K562 (cell line): Measurements from ENCODE around the gene USP37. TPM values are rescaled to one million over a fixed set of nuclear protein-coding genes. Genes with fewer than 3 reads are reported as not detected.
A peak's percentile ranks its signal among the peaks of the same experiment; 100 is the strongest.

Experiments used
- ATAC-seq: fragments of 200-7000 bp; cut with Tn5 transposase; 3 replicates; pipeline ENCODE4 v1.9.1; 2020; ENCODE audit warnings: moderate library complexity
- BruUV-seq: library from RNA; stranded (reverse); fragments of 400-500 nt; replicated peaks from 2 replicates; lab custom pipeline; 2021; lab: Mats Ljungman, UMichigan
- CTCF ChIA-PET: fragments of 300-600 bp; formaldehyde crosslinking; extraction: SDS; loops from one replicate; lab custom pipeline; 2021; ENCODE audit warnings: low intra/inter-chr PET ratio; lab: Yijun Ruan, JAX
- POLR2A ChIA-PET: fragments of 300-600, 350-650 bp; sonication (Branson Sonifier 250); formaldehyde crosslinking; extraction: SDS; loops from one replicate; lab custom pipeline; 2021; ENCODE audit warnings: antibody characterized with exemption, inconsistent platforms; lab: Yijun Ruan, JAX
- DNase-seq, 4 experiments: peaks; one replicate each; pipeline versions ENCODE4 v3.0.0 to v3.0.0-alpha.2; 2011 to 2018; ENCODE audit warnings: low spot score in 3 of 4, mixed read lengths in 3 of 4; ENCODE audit errors: extremely low read depth in 1 of 4
- FAIRE-seq: peaks from 2 replicates; lab custom pipeline; 2011; peaks lifted over from hg19 to GRCh38; lab: Jason Lieb, UNC
- H2AFZ ChIP-seq: 2 replicates; pipeline ENCODE4 v1.6.0; 2011; ENCODE audit warnings: low read depth, low read length, control low read depth, inconsistent platforms
- H3K27ac ChIP-seq: fragments of 200-600 bp; 3 replicates; pipeline ENCODE4 v1.8.0; 2011; ENCODE audit warnings: low read depth, mild to moderate bottlenecking, control low read depth, inconsistent platforms, low read length, moderate library complexity, mixed read lengths; ENCODE audit errors: extremely low read depth
- H3K27me3 ChIP-seq, 2 experiments: fragments of 300-600 bp in 1 of 2; 2 replicates in 1 of 2; 3 replicates in 1 of 2; pipeline versions ENCODE4 v1.6.0 to v1.8.0; 2011; ENCODE audit warnings: inconsistent platforms in 2 of 2, low read length in 2 of 2, mild to moderate bottlenecking in 1 of 2, mixed read lengths in 1 of 2, moderate library complexity in 1 of 2; ENCODE audit not compliant: control insufficient read depth in 2 of 2, insufficient read depth in 2 of 2
- H3K36me3 ChIP-seq: fragments of 300-600 bp; 3 replicates; pipeline ENCODE4 v1.8.0; 2011; ENCODE audit warnings: mild to moderate bottlenecking, low read length, inconsistent platforms; ENCODE audit not compliant: control insufficient read depth, insufficient read depth
- H3K4me1 ChIP-seq, 2 experiments: fragments of 200-600 bp in 1 of 2; replicated peaks in 1 of 2; 2 replicates in 1 of 2; 3 replicates in 1 of 2; pipeline versions ENCODE4 v1.5.1 to v1.8.0; 2011; ENCODE audit warnings: inconsistent platforms in 2 of 2, low read length in 2 of 2, mild to moderate bottlenecking in 1 of 2, mixed read lengths in 1 of 2, moderate library complexity in 1 of 2; ENCODE audit not compliant: control insufficient read depth in 2 of 2, insufficient read depth in 2 of 2
- H3K4me2 ChIP-seq: 2 replicates; pipeline ENCODE4 v1.6.1; 2011; ENCODE audit warnings: low read length, control low read depth, inconsistent platforms, mixed read lengths; ENCODE audit not compliant: insufficient read depth
- H3K4me3 ChIP-seq: fragments of 200-600 bp; sonication (generic), shearing (Covaris generic); 2 replicates; pipeline ENCODE4 v1.5.1; 2016; ENCODE audit warnings: control low read depth, inconsistent platforms
- H3K79me2 ChIP-seq: fragments of 200-600 bp; 3 replicates; pipeline ENCODE4 v1.8.0; 2011; ENCODE audit warnings: low read length, inconsistent platforms; ENCODE audit not compliant: control insufficient read depth, insufficient read depth
- H3K9ac ChIP-seq, 2 experiments: 2 replicates each; pipeline versions ENCODE4 v1.6.0 to v1.6.1; 2011; ENCODE audit warnings: low read depth in 2 of 2, low read length in 2 of 2, control low read depth in 1 of 2, inconsistent platforms in 1 of 2, mild to moderate bottlenecking in 1 of 2, mixed read lengths in 1 of 2; ENCODE audit not compliant: insufficient read depth in 1 of 2
- H3K9me1 ChIP-seq: one replicate; pipeline ENCODE4 v1.6.0; 2011; ENCODE audit warnings: inconsistent platforms, mild to moderate bottlenecking, low read length, moderate library complexity; ENCODE audit not compliant: control insufficient read depth, insufficient read depth
- H3K9me3 ChIP-seq: replicated peaks from 2 replicates; pipeline ENCODE4 v1.5.1; 2011; ENCODE audit warnings: low read depth, low read length, inconsistent platforms; ENCODE audit not compliant: control insufficient read depth, insufficient read depth
- H4K20me1 ChIP-seq: replicated peaks from 2 replicates; pipeline ENCODE4 v1.6.1; 2011; ENCODE audit warnings: low read length, inconsistent platforms, mixed read lengths; ENCODE audit not compliant: control insufficient read depth, insufficient read depth
- CEBPB ChIP-seq: fragments of 450-650 bp; IDR thresholded peaks from 2 replicates; pipeline ENCODE4 v1.6.1; 2016; ENCODE audit warnings: missing genetic modification characterization, missing compliant biosample characterization
- CEBPG ChIP-seq, 3 experiments: fragments of 200-800 bp in 1 of 3; sonication (Bioruptor generic) in 1 of 3; sonication (generic) in 1 of 3; formaldehyde crosslinking in 1 of 3; IDR thresholded peaks in 2 of 3; conservative IDR thresholded peaks in 1 of 3; 2 replicates each; pipeline versions ENCODE4 v1.6.1 to v1.8.0; 2016 to 2022; ENCODE audit warnings: missing compliant biosample characterization in 2 of 3, missing genetic modification characterization in 2 of 3, mild to moderate bottlenecking in 1 of 3, missing genetic modification reagents in 1 of 3
- ELK3 ChIP-seq: fragments of 450-650 bp; formaldehyde crosslinking; IDR thresholded peaks from 2 replicates; pipeline ENCODE4 v1.4.0; 2020; ENCODE audit warnings: mild to moderate bottlenecking
- GATAD2A ChIP-seq: fragments of 450-650 bp; IDR thresholded peaks from 2 replicates; pipeline ENCODE4 v1.6.1; 2017
- PKNOX1 ChIP-seq: fragments of 450-650 bp; IDR thresholded peaks from 2 replicates; pipeline ENCODE4 v1.6.1; 2016
- RAD51 ChIP-seq: fragments of 450-650 bp; IDR thresholded peaks from 2 replicates; pipeline ENCODE4 v1.7.1; 2016; ENCODE audit warnings: low read depth, mild to moderate bottlenecking, borderline replicate concordance
- WGBS: fragments of 100-300 bp; shearing (Covaris generic); methylation state at CpG from one replicate; pipeline ENCODE4 v1.1.6; 2016; ENCODE audit warnings: low coverage, mixed read lengths; ENCODE audit not compliant: insufficient coverage; ENCODE audit errors: missing lambda C conversion rate; 5-methylcytosine and 5-hydroxymethylcytosine counted together
- in situ Hi-C: fragments of 300-500 bp; cut with MboI; formaldehyde crosslinking; loops from 4 replicates; pipeline ENCODE4 v1.15.0; 2018; ENCODE audit warnings: inconsistent platforms, mixed read lengths
- intact Hi-C: fragments of 100-400 bp; cut with micrococcal nuclease; formaldehyde crosslinking; loops from 2 replicates; pipeline ENCODE4 v1.14.2; 2022
- polyA plus RNA-seq, 8 experiments: library from polyadenylated mRNA; depleted of rRNA in 4 of 8; stranded (reverse) in 5 of 8; unstranded in 3 of 8; fragments of >200 nt; fragmentation: Nextera tagmentation in 2 of 8; fragmentation: Illumina TruSeq in 1 of 8; extraction: Ambion mirVana in 2 of 8; extraction: Trizol in 1 of 8; gene quantifications; 2 replicates each; pipeline versions ENCODE4 v1.2.1 to v1.2.3, GENCODE V29; 2011 to 2014; ENCODE audit warnings: inconsistent platforms in 1 of 8, missing spikeins in 1 of 8
- total RNA-seq, 7 experiments: library from RNA; depleted of rRNA in 6 of 7; stranded (reverse); fragments of >200 nt in 6 of 7; fragmentation: Illumina TruSeq in 2 of 7; extraction: Trizol in 2 of 7; gene quantifications; 2 replicates each; pipeline versions ENCODE4 v1.2.1 to v1.2.3, GENCODE V29; 2011 to 2021; ENCODE audit warnings: low replicate concordance in 1 of 7

USP37 gene
- total and polyA plus RNA-seq, 9 of the 15 experiments (the other 6 are each of a cell fraction or from before 2014, with no cell fraction given), result 2.0 to 14.2 (median 8.5) TPM

GRCh38 chr2:218564056-218564455 is 4.1 kb downstream of the USP37 start:
- H3K9me3 ChIP-seq, result no peaks in the 10 kb centered on the region
- no peaks in the 10 kb centered on the region for H3K9me1 ChIP-seq
- DNase-seq (no peak), FAIRE-seq (no peak), ATAC-seq (no peak)
- in situ Hi-C loops (no loop called here), intact Hi-C loops (no loop called here)
- peaks cover 6 to 8% of the 10 kb centered on the region in 2 experiments; a peak in 4 of 5 replicates for H3K4me1 ChIP-seq
- no peak overlapping the region for H3K4me2 ChIP-seq
- H3K27me3 ChIP-seq, result no peaks in the 10 kb centered on the region
- no peak overlapping the region for H3K27ac ChIP-seq
- peaks cover 57% of the 10 kb centered on the region; the same call in 2 of the 3 replicates for H3K36me3 ChIP-seq
- H3K79me2 ChIP-seq, result peaks cover 59% of the 10 kb centered on the region
- WGBS, result 88% methylated on average over 1 of the region's 1 CpG
- BruUV-seq, result no TSS peak
- no peak overlapping the region for H2AFZ ChIP-seq
- ChIA-PET POLR2A (no interaction called here), CTCF (no interaction called here)
- no peak overlapping the region for H3K9ac ChIP-seq
- H3K4me3 ChIP-seq, result no peak overlapping the region
- TF ChIP-seq PKNOX1, result no peak
- TF ChIP-seq CEBPB, result 0 out of 2 replicates have a peak, but pooled peaks have one; percentile 36
- TF ChIP-seq CEBPG (CRISPR knock-in tag; IDR thresholded peaks at IDR 0.05), result no peak
- peak in 1 of 2 experiments; percentile 41; a peak in 3 of 4 replicates for TF ChIP-seq CEBPG (tag; conservative IDR thresholded peaks at IDR 0.05 in 1 of 2, IDR thresholded peaks at IDR 0.05 in 1 of 2)
- no peak for TF ChIP-seq RAD51
- TF ChIP-seq ELK3 (CRISPR knock-in tag), result no peak
- no peak for TF ChIP-seq GATAD2A
- no peaks in the 10 kb centered on the region for H4K20me1 ChIP-seq
